ENCODE data around the gene PGLYRP3. TPM values are rescaled to one million over a fixed set of nuclear protein-coding genes. Genes with fewer than 3 reads are reported as not detected.

Gene PGLYRP3
- total RNA-seq, 1 donor from 2014 or later: not detected

- Histone ChIP-seq H3K27me3 (ENCODE audit: low read depth) (peaks cover 46% of the 10 kb centered on the region), H3K9me3 (replicated peaks) (no peaks in the 10 kb centered on the region), H3K36me3 (no peaks in the 10 kb centered on the region), H3K4me1 (no peaks in the 10 kb centered on the region), H3K4me3 (no peak overlapping the region), H3K27ac (replicated peaks) (no peak overlapping the region)
- TF ChIP-seq CTCF (IDR thresholded peaks at IDR 0.05; ENCODE audit: borderline replicate concordance): no peak
- DNase-seq: no peak
- intact Hi-C loops (cut with micrococcal nuclease): no loop called here
These were observed 7.1 kb downstream of the PGLYRP3 start for GRCh38 chr1:153305682-153306081.

- H3K4me1 ChIP-seq: no peaks in the 10 kb centered on the region
- intact Hi-C loops (cut with micrococcal nuclease): no loop called here
- H3K4me3 ChIP-seq: no peak overlapping the region
- peaks cover 30% of the 10 kb centered on the region for H3K27me3 ChIP-seq (ENCODE audit: low read depth)
- no peak for TF ChIP-seq CTCF (IDR thresholded peaks at IDR 0.05; ENCODE audit: borderline replicate concordance)
- DNase-seq: no peak
- H3K9me3 ChIP-seq (replicated peaks): no peaks in the 10 kb centered on the region
- no peak overlapping the region for H3K27ac ChIP-seq (replicated peaks)
- no peaks in the 10 kb centered on the region for H3K36me3 ChIP-seq
These were observed 10.4 kb downstream of the PGLYRP3 start for GRCh38 chr1:153302308-153302707.

GRCh38 chr1:153293851-153294250 is 18.9 kb downstream of the PGLYRP3 start:
- Histone ChIP-seq H3K9me3 (replicated peaks) (no peaks in the 10 kb centered on the region), H3K4me1 (no peaks in the 10 kb centered on the region), H3K27ac (replicated peaks) (no peak overlapping the region), H3K36me3 (no peaks in the 10 kb centered on the region), H3K4me3 (no peak overlapping the region), H3K27me3 (ENCODE audit: low read depth) (peaks cover 84% of the 10 kb centered on the region)
- no peak for DNase-seq
- no peak for TF ChIP-seq CTCF (IDR thresholded peaks at IDR 0.05; ENCODE audit: borderline replicate concordance)
- intact Hi-C loops (cut with micrococcal nuclease): no loop called here

GRCh38 chr1:153293480-153293775 is 19.3 kb downstream of the PGLYRP3 start:
- no peak for TF ChIP-seq CTCF (IDR thresholded peaks at IDR 0.05; ENCODE audit: borderline replicate concordance)
- DNase-seq: no peak
- intact Hi-C loops (cut with micrococcal nuclease): no loop called here
- Histone ChIP-seq H3K36me3 (no peaks in the 10 kb centered on the region), H3K4me1 (no peaks in the 10 kb centered on the region), H3K27ac (replicated peaks) (no peak overlapping the region), H3K9me3 (replicated peaks) (no peaks in the 10 kb centered on the region), H3K4me3 (no peak overlapping the region), H3K27me3 (ENCODE audit: low read depth) (peaks cover 88% of the 10 kb centered on the region)

GRCh38 chr1:153292740-153293479 is 19.8 kb downstream of the PGLYRP3 start:
- Histone ChIP-seq H3K4me3 (no peak overlapping the region), H3K27ac (replicated peaks) (no peak overlapping the region), H3K36me3 (no peaks in the 10 kb centered on the region), H3K4me1 (no peaks in the 10 kb centered on the region), H3K9me3 (replicated peaks) (no peaks in the 10 kb centered on the region), H3K27me3 (ENCODE audit: low read depth) (peaks cover 91% of the 10 kb centered on the region)
- no peak for TF ChIP-seq CTCF (IDR thresholded peaks at IDR 0.05; ENCODE audit: borderline replicate concordance)
- no peak for DNase-seq
- intact Hi-C loops (cut with micrococcal nuclease): no loop called here

All from left ventricle myocardium inferior (tissue), 1 donor.